BE2C (cell line): ENCODE data around the gene STX18.
A peak's percentile ranks its signal among the peaks of the same experiment; 100 is the strongest.

Experiments used
- DNase-seq: peaks from one replicate; pipeline ENCODE4 v3.0.0-alpha.2; 2020
- H3K27me3 ChIP-seq: fragments of 250-450 bp; sonication (Bioruptor Pico); 2 replicates; pipeline ENCODE4 v1.5.1; 2020; ENCODE audit warnings: mild to moderate bottlenecking
- H3K36me3 ChIP-seq: fragments of 250-450 bp; sonication (Bioruptor Pico); 2 replicates; pipeline ENCODE4 v1.5.1; 2020; ENCODE audit warnings: mild to moderate bottlenecking
- H3K4me1 ChIP-seq: fragments of 250-450 bp; sonication (Bioruptor Pico); 2 replicates; pipeline ENCODE4 v1.5.1; 2020
- H3K4me3 ChIP-seq: 2 replicates; pipeline ENCODE4 v1.5.1; 2011; ENCODE audit warnings: low read depth, low read length
- H3K9me3 ChIP-seq: fragments of 250-450 bp; sonication (Bioruptor Pico); 2 replicates; pipeline ENCODE4 v1.5.1; 2020
- CTCF ChIP-seq: IDR thresholded peaks from 2 replicates; pipeline ENCODE4 v1.5.1; 2012; ENCODE audit warnings: mild to moderate bottlenecking, low read depth, low read length

Gene STX18

GRCh38 chr4:4582653-4583052 lies 40.8 kb upstream of the STX18 start:
- no peak for DNase-seq
- no peak for TF ChIP-seq CTCF
- Histone ChIP-seq H3K9me3 (no peaks in the 10 kb centered on the region), H3K36me3 (no peaks in the 10 kb centered on the region; the same call in 1 of the 2 replicates), H3K4me1 (0 out of 2 replicates have a peak, but pooled peaks cover 3% of the 10 kb centered on the region), H3K27me3 (no peaks in the 10 kb centered on the region), H3K4me3 (no peak overlapping the region)

GRCh38 chr4:4580494-4580893 lies 38.6 kb upstream of the STX18 start:
- no peak for DNase-seq

GRCh38 chr4:4578981-4579380 lies 37.1 kb upstream of the STX18 start:
- Histone ChIP-seq H3K4me3 (no peak overlapping the region), H3K9me3 (no peaks in the 10 kb centered on the region), H3K27me3 (no peaks in the 10 kb centered on the region), H3K4me1 (0 out of 2 replicates have a peak, but pooled peaks cover 3% of the 10 kb centered on the region), H3K36me3 (no peaks in the 10 kb centered on the region; the same call in 1 of the 2 replicates)
- TF ChIP-seq CTCF, result no peak
- no peak for DNase-seq

More at GRCh38 chr4:4580494-4580893, 38.6 kb upstream of the STX18 start:
- no peak for TF ChIP-seq CTCF
- no peak overlapping the region for H3K4me3 ChIP-seq
- 0 out of 2 replicates have a peak, but pooled peaks cover 3% of the 10 kb centered on the region for H3K4me1 ChIP-seq
- H3K36me3 ChIP-seq, result no peaks in the 10 kb centered on the region; the same call in 1 of the 2 replicates
- no peaks in the 10 kb centered on the region for H3K9me3 ChIP-seq
- H3K27me3 ChIP-seq, result no peaks in the 10 kb centered on the region

GRCh38 chr4:4577359-4577875 lies 35.6 kb upstream of the STX18 start:
- TF ChIP-seq CTCF, result no peak
- H3K4me3 ChIP-seq, result no peak overlapping the region
- no peak for DNase-seq

GRCh38 chr4:4575284-4576211 lies 33.7 kb upstream of the STX18 start:
- no peaks in the 10 kb centered on the region for H3K36me3 ChIP-seq
- DNase-seq, result peak; percentile 77
- H3K27me3 ChIP-seq, result no peaks in the 10 kb centered on the region
- H3K4me1 ChIP-seq, result 0 out of 2 replicates have a peak, but pooled peaks cover 3% of the 10 kb centered on the region
- peak overlapping the region; percentile 74 for H3K4me3 ChIP-seq
- 0 out of 2 replicates have a peak, but pooled peaks have one; percentile 21 for TF ChIP-seq CTCF
- H3K9me3 ChIP-seq, result no peaks in the 10 kb centered on the region

More at GRCh38 chr4:4577359-4577875, 35.6 kb upstream of the STX18 start:
- Histone ChIP-seq H3K9me3 (no peaks in the 10 kb centered on the region), H3K4me1 (0 out of 2 replicates have a peak, but pooled peaks cover 3% of the 10 kb centered on the region), H3K36me3 (no peaks in the 10 kb centered on the region), H3K27me3 (no peaks in the 10 kb centered on the region)
